ENCODE measurements around the gene MBD4.

- TF ChIP-seq, protein P1, sequence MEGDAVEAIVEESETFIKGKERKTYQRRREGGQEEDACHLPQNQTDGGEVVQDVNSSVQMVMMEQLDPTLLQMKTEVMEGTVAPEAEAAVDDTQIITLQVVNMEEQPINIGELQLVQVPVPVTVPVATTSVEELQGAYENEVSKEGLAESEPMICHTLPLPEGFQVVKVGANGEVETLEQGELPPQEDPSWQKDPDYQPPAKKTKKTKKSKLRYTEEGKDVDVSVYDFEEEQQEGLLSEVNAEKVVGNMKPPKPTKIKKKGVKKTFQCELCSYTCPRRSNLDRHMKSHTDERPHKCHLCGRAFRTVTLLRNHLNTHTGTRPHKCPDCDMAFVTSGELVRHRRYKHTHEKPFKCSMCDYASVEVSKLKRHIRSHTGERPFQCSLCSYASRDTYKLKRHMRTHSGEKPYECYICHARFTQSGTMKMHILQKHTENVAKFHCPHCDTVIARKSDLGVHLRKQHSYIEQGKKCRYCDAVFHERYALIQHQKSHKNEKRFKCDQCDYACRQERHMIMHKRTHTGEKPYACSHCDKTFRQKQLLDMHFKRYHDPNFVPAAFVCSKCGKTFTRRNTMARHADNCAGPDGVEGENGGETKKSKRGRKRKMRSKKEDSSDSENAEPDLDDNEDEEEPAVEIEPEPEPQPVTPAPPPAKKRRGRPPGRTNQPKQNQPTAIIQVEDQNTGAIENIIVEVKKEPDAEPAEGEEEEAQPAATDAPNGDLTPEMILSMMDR (IDR thresholded peaks at IDR 0.05) = no peak
- TF ChIP-seq EZH2 (IDR thresholded peaks at IDR 0.05; ENCODE audit: borderline replicate concordance, insufficient read depth, low read depth, low read length, poor library complexity, severe bottlenecking) = no peak
Observed at GRCh38 chr3:129386984-129387383, 52.8 kb downstream of the MBD4 start.
